Epithelial cell of prostate (primary cell): ENCODE data around the gene RERE.
A peak's percentile ranks its signal among the peaks of the same experiment; 100 is the strongest.

Experiments
- DNase-seq: peaks from one replicate; pipeline ENCODE4 v3.0.0-alpha.2; 2011; ENCODE audit warnings: low read depth, low spot score
- H3K27ac ChIP-seq: fragments of 450-650 bp; 2 replicates; pipeline ENCODE4 v1.5.1; 2017; ENCODE audit warnings: mild to moderate bottlenecking

Gene RERE

DNA sequence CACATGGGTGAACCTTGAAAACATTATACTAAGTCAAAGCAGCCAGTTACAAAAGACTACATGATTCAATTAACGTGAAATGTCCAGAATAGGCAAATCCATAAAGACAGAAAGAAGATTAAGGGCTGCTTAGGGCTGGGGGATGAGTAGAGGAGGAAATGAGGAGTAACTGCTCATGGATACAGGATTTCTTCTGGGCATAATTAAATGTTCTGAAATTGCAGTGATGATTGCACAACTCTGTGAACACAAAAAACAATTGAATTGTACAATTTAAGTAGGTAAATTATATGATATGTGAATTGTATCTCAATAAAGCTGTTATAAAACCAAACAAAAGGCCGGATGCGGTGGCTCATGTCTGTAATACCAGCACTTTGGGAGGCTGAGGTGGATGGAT lies 52.2 kb downstream of the RERE start:
- no peak for DNase-seq
- no peak overlapping the region for H3K27ac ChIP-seq

DNA sequence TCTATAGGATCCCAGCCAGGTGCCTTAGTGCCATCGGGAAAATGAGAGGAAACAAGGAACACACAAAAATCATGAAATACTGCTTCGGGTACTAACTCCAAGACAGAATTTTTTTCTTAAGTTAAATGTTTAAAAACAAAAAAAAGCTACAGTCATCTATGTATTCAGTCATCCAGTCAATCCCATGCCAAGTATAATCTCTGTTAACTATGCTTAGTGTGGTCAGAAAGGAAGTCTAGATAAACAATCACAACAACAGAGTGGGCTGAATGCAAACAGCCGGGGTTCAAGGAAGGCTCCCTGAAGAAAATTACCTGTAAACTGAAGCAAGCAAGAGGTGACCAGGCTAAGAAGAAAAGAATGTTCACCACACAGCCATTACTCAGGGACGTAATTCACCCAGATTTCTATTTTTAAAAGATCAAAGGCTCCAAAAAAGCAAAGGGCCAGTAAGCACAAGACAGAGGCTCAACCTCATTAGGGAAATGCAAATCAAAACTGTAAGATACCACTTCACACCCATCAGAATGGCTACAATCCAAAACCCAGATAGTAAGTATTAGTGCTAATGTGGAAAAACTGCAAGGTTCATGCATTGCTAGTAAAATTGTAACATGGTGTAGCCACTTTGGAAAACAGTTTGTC lies 53.0 kb downstream of the RERE start:
- DNase-seq: no peak
- H3K27ac ChIP-seq: no peak overlapping the region

DNA sequence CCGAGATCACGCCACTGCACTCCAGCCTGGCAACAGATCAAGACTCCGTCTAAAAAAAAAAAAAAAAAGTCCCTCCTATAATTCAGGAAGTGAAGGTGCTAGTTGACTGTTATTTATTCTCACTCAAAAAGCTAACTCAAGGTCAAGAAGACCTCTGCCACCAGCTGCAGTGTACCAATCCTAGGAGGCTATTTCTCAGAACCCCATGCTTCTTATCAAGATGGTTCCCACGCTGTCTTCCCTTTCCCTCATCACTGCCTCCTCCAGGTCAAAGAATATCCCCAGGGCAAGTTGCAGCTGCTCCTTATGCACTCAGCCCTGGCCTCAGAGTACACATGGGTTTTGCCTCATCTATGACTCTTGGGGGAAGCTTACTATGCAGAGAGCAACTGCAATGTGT lies 53.6 kb downstream of the RERE start:
- H3K27ac ChIP-seq: no peak overlapping the region
- no peak for DNase-seq

DNA sequence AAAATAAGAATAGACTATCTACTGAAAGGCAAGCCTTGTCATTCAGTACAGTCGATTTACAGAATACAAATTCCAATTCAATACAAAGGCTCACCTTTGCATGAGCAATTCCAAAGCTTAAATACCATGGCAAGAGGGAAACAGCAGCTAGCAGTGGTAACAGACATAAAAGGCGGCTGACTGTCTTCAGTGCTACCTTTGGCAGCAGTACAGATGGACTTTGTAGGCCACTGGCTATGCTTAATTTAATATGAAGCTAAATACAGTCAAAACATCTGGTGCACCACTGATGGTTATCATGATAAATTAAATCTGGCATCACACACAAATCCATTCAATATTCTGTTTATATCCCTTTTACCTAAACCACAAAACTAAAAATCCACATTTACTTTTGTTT lies 62.4 kb downstream of the RERE start:
- no peak overlapping the region for H3K27ac ChIP-seq
- DNase-seq: no peak

DNA sequence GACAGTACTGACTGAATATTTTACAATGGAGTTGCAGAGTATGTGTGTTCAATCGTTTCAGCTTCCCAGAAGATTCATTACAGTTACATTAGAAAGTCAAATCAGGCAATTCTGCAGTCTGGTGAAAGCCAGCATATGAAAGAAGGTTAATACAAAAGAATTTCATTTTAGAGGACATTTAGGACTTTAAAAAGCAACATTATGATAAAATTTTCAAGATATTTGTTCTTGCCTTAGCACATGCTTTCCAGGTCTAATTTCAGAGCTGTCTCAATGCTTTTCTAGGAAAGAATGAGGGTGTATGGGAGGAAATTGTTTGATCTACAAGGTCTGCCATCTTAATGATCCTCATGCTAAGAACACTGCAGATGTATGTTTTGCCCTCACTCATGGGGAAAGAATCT lies 63.2 kb downstream of the RERE start:
- H3K27ac ChIP-seq: no peak overlapping the region
- no peak for DNase-seq

DNA sequence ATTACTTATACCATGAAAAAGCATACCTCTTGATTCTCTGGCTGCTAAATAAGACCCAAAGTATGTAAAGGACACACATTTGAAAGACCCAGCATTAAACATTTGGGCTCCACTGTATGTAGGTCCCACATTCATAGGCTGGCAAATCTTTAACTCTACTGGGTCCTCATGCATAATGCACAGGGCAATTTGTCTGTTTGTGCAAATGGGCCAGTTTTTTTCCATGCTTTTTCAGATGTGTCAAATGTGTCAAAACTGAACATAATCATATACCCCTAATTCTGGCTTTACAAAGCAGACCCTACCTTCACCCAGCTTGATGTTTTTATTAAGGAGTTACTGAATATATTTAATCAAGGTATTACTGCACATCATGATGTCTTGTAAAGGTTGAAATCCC lies 63.7 kb downstream of the RERE start:
- no peak overlapping the region for H3K27ac ChIP-seq
- no peak for DNase-seq

DNA sequence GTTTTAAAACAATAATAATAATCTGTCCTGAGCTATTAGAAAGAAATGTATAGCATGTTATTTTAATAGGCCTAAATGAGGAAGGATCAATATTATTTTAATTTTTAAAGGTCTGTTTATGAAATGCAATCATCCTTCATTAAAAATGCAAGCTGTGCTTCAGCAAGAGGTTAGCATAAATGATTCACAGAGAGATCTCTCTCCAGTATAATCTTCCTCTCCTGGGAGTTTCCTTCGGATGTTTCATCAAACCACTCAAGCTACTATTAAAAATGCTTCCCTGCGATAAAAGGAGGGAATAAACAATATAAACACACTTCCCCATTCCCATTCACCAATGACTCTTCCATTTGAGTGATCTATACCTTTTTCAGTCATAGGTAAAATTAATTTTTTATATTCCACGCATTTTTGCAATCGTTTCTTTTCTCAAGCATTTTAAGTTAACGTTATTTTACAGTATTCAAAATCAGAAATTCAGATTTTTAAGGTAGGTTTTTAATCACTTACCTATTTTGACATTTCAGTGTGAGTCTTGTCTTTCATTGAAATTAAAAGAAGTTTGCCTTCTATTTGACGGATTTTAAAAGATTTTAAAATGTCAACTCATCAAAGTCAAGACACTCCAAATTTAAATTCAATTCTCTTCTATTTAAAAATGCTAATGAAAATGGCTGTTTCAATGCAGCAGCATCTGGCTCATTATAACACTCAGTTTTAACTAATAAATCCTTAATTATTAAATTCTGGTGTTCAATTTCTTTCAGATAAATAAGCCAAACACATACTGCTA lies 64.3 kb downstream of the RERE start:
- H3K27ac ChIP-seq: no peak overlapping the region
- no peak for DNase-seq

DNA sequence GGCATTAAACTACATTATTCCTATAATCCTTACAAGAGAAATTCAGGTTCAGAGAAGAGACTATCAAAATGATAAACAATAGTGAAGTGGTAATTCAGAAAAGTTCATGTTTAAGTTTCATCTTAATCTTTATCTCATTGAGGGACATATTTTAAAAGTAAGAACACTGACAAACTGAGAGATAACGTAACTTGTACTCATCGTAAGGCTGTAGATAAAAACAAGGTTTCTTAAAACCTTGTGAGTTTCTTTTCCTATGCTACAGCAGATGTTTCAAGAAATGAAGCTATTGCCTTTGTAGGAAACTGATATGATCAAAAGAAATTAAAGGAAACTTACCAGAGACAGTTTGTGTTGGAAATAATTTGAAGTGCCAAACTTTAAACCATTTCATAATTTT lies 65.0 kb downstream of the RERE start:
- no peak for DNase-seq

DNA sequence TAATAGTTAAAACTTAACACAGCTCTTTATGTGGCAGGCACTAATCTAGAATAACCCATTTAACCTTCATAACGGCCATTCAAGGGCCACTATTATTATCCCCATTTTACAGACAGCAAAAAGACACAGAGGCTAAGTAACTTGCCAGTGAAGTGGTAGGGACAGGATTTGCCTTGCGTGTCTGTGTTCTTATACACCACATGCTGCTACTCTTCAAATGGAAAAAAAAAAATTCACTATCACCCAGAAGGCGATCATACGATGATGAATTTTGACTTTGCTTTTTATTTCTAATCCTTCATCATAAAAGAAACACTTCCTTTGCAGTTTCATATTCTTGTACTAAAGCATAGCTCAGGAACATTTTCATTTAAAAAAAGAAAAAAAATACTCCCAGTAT lies 65.5 kb downstream of the RERE start:
- DNase-seq: no peak

More for the DNA sequence above, 65.0 kb downstream of the RERE start:
- H3K27ac ChIP-seq: no peak overlapping the region

DNA sequence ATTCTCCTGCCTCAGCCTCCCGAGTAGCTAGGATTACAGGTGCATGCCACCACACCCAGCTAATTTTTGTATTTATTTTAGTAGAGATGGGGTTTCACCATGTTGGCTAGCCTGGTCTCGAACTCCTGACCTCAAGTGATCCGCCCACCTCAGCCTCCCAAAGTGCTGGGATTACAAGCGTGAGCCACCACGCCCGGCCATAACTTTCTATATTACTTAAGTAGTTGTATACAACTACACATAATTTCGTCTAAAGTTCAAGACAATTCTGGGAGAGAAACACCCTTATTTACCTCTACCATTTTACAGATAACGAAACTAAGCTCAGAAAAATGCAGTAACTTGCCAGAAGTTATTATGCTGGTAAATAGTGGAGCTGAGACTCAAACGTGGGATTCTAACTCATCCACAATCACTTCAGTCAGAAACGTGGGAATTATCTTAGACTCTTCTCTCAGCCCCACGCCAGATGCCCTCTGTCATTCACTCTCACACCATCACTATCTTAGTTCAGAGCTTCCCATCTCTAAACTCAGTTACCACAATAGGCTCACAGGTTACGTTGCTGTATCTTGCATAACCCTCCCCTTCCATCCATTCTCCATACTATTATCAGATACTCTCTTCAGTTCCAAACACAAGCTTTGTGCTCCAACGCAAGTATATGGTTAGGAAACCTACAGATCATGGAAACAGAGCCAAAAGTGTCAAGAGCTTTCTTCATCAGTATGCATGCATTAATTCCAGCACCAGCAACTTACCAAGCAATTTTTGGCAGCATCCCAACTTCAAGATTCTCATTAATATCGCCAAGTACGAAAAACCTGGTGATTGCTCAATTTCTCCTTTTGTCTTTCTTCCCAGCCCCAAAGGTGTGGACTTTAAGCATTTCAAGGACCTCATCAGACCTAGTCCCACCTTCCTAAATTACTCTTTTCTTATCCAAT lies 69.3 kb downstream of the RERE start:
- DNase-seq: no peak
- H3K27ac ChIP-seq: no peak overlapping the region

More for the DNA sequence above, 65.5 kb downstream of the RERE start:
- H3K27ac ChIP-seq: no peak overlapping the region

DNA sequence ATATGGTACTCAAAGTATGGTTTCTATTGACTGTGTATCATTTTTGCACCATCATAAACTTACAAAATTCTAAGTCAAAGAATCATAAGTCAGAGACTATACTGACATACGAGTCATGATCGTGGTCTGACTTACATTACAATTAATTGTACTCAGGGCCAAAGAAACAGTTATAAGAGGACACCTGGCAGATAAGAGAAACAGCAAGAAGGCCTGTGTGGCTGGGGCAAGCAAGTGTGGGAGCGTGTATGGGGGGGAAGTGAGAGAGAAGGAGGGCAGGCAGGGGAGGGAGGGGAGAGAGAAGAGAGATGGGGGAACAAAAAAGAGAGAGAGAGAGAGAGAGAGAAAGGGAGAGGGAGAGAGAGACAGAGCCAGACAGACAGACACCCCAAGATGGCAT lies 70.9 kb downstream of the RERE start:
- DNase-seq: no peak
- no peak overlapping the region for H3K27ac ChIP-seq

DNA sequence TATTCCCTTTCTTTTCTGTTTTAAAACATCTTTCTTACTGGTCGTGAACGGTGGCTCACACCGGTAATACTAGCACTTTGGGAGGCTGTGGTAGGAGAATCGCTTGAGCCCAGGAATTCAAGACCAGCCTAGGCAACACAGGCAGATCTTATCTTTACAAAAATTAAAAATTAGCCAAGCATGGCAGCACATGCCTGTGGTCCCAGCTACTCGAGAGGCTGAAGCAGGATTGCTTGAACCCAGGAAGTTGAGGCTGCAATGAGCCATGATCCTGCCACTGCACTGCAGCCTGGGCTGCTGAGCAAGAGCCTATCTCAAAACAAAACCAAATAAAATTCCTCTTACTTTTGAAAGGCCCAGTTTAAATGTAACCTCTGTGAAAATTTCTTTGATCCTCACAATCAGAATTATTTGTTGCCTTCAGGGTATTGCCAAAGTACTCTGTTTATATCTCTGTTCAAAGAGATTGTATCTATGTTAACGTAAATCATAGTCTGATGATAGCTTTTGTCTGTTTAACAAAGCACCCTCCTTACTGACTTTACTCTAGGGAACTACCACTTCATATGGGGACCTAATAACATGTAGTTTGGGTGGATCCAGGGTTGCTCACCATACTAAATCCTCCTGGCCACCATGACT lies 71.6 kb downstream of the RERE start:
- no peak for DNase-seq
- no peak overlapping the region for H3K27ac ChIP-seq

DNA sequence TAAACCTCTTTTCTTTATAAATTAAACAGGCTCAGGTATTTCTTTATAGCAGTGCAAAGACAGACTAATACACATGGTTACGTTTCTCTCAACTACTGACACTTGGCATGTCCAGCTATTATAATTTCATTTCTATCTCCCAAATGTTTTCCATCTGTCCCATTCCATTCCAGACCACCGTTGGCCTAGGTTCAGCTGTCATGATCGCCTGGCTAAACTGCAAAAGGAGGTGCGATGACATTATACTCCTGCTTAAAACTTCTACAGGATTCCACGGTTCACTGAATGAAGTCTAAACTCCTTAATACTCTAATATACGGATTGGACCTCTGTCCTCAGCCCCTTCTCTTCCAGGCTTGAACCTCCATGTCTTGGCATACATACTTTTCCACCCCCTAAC lies 72.1 kb downstream of the RERE start:
- DNase-seq: no peak
- no peak overlapping the region for H3K27ac ChIP-seq

DNA sequence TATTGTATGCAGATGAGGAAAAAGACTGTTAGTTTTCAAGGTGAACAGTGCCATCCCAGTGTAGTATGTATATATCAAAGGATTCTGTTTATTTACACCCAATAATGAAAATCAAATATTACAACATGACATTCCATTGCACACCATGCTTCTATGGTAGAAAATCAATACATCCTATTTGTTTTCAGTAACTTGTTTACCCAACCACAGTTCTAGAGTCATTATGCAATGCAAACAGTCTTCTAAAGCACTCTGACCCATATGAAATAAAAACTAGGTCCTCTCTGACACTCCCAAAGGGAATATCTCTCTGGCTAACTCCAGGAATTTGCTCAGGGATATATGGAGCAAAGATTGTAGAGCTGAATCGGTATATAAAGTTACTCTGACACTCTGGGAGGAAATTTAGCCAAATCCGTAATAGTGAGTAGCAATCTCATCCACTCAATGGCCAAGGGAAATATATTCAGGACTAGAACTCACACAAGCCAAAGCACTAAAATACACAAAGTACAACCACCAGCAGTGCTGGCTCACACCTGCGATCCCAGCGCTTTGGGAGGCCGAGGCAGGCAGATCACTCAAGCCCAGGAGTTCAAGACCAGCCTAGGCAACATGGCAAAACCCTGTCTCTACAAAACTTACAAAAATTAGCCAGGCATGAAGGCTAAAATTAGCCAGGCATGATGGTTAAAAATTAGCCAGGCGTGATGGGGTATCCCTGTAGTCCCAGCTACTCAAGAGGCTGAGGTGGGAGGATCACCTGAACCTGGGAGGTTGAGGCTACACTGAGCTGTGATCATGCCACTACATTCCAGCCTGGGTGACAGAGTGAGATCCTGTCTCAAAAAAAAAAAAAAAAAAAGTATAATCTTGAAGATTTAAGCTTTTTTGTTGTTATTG lies 75.2 kb downstream of the RERE start:
- no peak overlapping the region for H3K27ac ChIP-seq
- no peak for DNase-seq

DNA sequence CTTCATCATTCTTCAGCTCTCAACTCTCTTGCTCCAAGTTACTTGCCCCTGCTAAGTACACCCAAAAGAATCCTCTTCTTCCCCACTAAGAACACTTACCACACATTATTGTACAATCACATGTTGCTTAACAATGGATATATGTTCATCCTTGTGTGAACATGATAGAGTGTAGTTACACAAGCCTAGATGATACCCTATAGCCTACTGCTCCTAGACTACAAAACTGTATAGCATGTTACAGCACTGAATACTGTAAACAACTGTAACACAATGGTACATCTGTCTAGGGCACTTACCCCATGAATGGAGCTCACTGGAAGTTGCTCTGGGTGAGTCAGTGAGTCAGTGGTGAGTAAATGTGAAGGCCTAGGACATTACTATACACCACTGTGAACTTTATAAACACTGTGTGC lies 77.4 kb downstream of the RERE start:
- peak overlapping the region; percentile 62 for H3K27ac ChIP-seq
- DNase-seq: peak; percentile 86

DNA sequence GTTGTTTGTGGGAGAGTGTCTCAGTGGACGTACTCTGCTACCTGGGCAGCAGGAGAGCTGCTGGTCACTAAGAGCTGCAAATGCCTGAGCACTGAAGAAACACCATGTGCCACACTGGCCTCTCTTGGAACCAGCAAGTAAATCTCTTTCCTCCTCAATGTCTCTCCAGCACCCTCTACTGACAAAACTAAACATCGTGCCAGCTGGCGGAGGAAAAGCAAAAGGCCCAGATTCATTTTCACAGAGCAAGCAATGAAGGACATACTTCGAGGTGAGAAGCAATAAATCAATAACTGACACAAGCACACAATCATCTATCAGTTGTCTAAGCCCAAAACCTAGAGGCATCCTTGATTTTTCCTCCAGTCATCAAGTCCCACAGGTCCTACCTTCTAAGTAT lies 78.1 kb downstream of the RERE start:
- DNase-seq: no peak
- peak overlapping the region; percentile 62 for H3K27ac ChIP-seq

DNA sequence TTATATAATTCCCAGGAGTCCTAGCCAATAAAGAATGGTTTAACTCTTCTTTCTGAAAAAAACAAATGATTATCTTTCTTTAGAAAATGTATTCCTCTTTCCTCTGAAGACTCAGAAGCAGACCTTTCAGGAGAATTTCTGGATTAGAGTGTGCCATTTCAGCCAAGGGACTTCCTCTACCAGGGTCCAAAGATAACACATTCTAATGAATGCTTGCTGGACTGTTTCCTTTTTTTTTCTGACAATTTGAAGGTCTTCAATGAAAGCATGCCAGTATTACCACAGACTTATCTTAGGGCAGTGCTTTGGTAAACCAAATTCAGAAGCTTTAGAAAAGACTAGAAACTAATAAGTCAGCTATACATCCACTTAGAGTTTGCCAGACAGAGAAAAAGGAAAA lies 80.5 kb downstream of the RERE start:
- no peak for DNase-seq

DNA sequence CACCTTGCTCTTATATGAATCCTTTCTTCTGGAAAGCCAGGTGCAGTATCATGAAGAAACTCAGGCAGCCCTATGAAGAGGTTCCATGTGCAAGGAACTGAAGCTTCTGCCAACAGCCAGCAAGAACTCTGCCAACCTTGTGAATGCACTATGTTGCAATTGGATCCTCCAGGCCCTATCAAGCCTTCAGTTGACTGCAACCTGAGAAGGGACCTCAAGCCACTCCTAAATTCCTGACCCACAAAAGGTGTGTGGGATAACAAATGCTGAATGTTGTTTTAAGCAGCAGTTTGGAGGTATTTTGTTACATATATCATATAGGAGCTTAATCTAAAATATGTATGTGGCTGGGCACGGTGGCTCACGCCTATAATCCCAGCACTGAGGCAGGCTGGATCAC lies 84.0 kb downstream of the RERE start:
- peak overlapping the region; percentile 4 for H3K27ac ChIP-seq

More for the DNA sequence above, 80.5 kb downstream of the RERE start:
- H3K27ac ChIP-seq: no peak overlapping the region

DNA sequence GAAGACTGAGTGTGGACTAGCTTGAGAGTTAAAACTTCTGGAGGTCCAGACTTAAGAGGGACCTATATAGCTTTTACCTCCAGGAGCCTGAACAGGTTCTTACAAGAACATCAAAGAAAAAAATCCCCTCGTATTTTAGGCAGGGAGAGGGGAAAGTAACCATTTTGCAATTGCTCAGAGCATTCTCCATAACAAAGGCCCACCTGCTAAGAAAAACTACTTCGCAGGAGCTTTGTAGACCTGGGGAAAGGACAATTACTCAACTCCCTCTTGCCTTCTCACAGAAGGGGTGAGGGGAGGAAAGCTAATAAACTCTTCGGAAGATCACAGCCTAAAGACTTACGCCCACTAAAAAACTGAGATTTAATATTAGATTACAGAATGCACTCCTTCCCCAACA lies 86.3 kb downstream of the RERE start:
- DNase-seq: no peak
- no peak overlapping the region for H3K27ac ChIP-seq

More for the DNA sequence above, 84.0 kb downstream of the RERE start:
- DNase-seq: peak; percentile 34
